ENCODE results near the gene PALS2.

PALS2 gene

GRCh38 chr7:24587853-24588252, 14.6 kb downstream of the PALS2 start:
- DNase-seq (ENCODE audit: low read depth): no peak

GRCh38 chr7:24591152-24591551, 17.9 kb downstream of the PALS2 start:
- no peak for DNase-seq (ENCODE audit: low read depth)

- no peak for DNase-seq (ENCODE audit: low read depth)
Observed at GRCh38 chr7:24595671-24596418, 22.6 kb downstream of the PALS2 start.

- DNase-seq (ENCODE audit: low read depth): no peak
Observed at GRCh38 chr7:24597014-24597413, 23.8 kb downstream of the PALS2 start.

- DNase-seq (ENCODE audit: low read depth): no peak
Observed at GRCh38 chr7:24601600-24601999, 28.3 kb downstream of the PALS2 start.

- DNase-seq (ENCODE audit: low read depth): no peak
Observed at GRCh38 chr7:24602860-24603456, 29.7 kb downstream of the PALS2 start.

GRCh38 chr7:24604630-24605029, 31.4 kb downstream of the PALS2 start:
- DNase-seq (ENCODE audit: low read depth): no peak

GRCh38 chr7:24608504-24608903, 35.3 kb downstream of the PALS2 start:
- no peak for DNase-seq (ENCODE audit: low read depth)

- no peak for DNase-seq (ENCODE audit: low read depth)
Observed at GRCh38 chr7:24609059-24609458, 35.8 kb downstream of the PALS2 start.

GRCh38 chr7:24609570-24609969, 36.3 kb downstream of the PALS2 start:
- DNase-seq (ENCODE audit: low read depth): no peak

- DNase-seq (ENCODE audit: low read depth): no peak
Observed at GRCh38 chr7:24611130-24611529, 37.9 kb downstream of the PALS2 start.

GRCh38 chr7:24617957-24618616, 44.8 kb downstream of the PALS2 start:
- DNase-seq (ENCODE audit: low read depth): no peak

GRCh38 chr7:24619978-24620377, 46.7 kb downstream of the PALS2 start:
- no peak for DNase-seq (ENCODE audit: low read depth)

GRCh38 chr7:24622646-24623182, 49.5 kb downstream of the PALS2 start:
- no peak for DNase-seq (ENCODE audit: low read depth)

Data from CMK (cell line).